Loucy (cell line): ENCODE measurements around the gene MAST4.

Experiments
- H2AFZ ChIP-seq: fragments of 200-600 bp; sonication (generic); 2 replicates; pipeline ENCODE4 v1.6.0; 2016; ENCODE audit warnings: antibody characterized with exemption, mild to moderate bottlenecking, low read length, moderate library complexity
- H3F3A ChIP-seq: fragments of 200-600 bp; 2 replicates; pipeline ENCODE4 v1.6.0; 2016; ENCODE audit warnings: antibody characterized with exemption, low read depth, mild to moderate bottlenecking
- H3K27me3 ChIP-seq: fragments of 200-600 bp; sonication (generic); 2 replicates; pipeline ENCODE4 v1.6.1; 2014; ENCODE audit warnings: low read length, mild to moderate bottlenecking; ENCODE audit not compliant: insufficient read depth, poor library complexity, severe bottlenecking
- H3K36me3 ChIP-seq: fragments of 200-600 bp; sonication (generic); 2 replicates; pipeline ENCODE4 v1.6.1; 2016; ENCODE audit warnings: low read length; ENCODE audit not compliant: insufficient read depth
- H3K4me1 ChIP-seq: fragments of 200-600 bp; sonication (generic); 2 replicates; pipeline ENCODE4 v1.5.1; 2014; ENCODE audit warnings: low read length, mild to moderate bottlenecking; ENCODE audit not compliant: insufficient read depth, poor library complexity, severe bottlenecking
- H3K4me2 ChIP-seq: fragments of 200-600 bp; sonication (generic); 2 replicates; pipeline ENCODE4 v1.6.0; 2014; ENCODE audit warnings: antibody characterized with exemption, low read length, low read depth, mild to moderate bottlenecking; ENCODE audit not compliant: poor library complexity, severe bottlenecking
- H3K4me3 ChIP-seq: fragments of 200-600 bp; sonication (generic); 2 replicates; pipeline ENCODE4 v1.5.1; 2014; ENCODE audit warnings: low read length, mild to moderate bottlenecking, mixed read lengths; ENCODE audit not compliant: poor library complexity, severe bottlenecking
- H3K79me2 ChIP-seq: fragments of 200-600 bp; sonication (generic); 2 replicates; pipeline ENCODE4 v1.6.1; 2014; ENCODE audit warnings: low read length; ENCODE audit not compliant: insufficient read depth
- H3K9ac ChIP-seq: fragments of 200-600 bp; sonication (generic); 2 replicates; pipeline ENCODE4 v1.6.0; 2014; ENCODE audit warnings: mild to moderate bottlenecking, low read depth, low read length, moderate library complexity; ENCODE audit not compliant: poor library complexity, severe bottlenecking
- H3K9me2 ChIP-seq: fragments of 200-600 bp; sonication (generic); replicated peaks from 2 replicates; pipeline ENCODE4 v1.6.1; 2016; ENCODE audit warnings: low read depth, low read length, mixed read lengths
- H3K9me3 ChIP-seq: fragments of 200-600 bp; sonication (generic); 2 replicates; pipeline ENCODE4 v1.6.1; 2014; ENCODE audit warnings: mild to moderate bottlenecking, antibody characterized with exemption, low read length, low read depth; ENCODE audit not compliant: insufficient read depth
- H4K20me1 ChIP-seq: fragments of 200-600 bp; sonication (generic); 2 replicates; pipeline ENCODE4 v1.6.0; 2014; ENCODE audit warnings: antibody characterized with exemption, low read length, mild to moderate bottlenecking; ENCODE audit not compliant: insufficient read depth, poor library complexity, severe bottlenecking
- EZH2phosphoT487 ChIP-seq: fragments of 200-600 bp; IDR thresholded peaks from 2 replicates; pipeline ENCODE4 v1.6.1; 2018; ENCODE audit warnings: antibody characterized with exemption, mild to moderate bottlenecking, moderate library complexity, borderline replicate concordance
- TF ChIP-seq, protein P1 (sequence below): fragments of 200-600 bp; sonication (generic); conservative IDR thresholded peaks from 2 replicates; pipeline ENCODE4 v1.5.1; 2014; ENCODE audit warnings: mild to moderate bottlenecking, antibody characterized with exemption, low read length

Gene MAST4

DNA sequence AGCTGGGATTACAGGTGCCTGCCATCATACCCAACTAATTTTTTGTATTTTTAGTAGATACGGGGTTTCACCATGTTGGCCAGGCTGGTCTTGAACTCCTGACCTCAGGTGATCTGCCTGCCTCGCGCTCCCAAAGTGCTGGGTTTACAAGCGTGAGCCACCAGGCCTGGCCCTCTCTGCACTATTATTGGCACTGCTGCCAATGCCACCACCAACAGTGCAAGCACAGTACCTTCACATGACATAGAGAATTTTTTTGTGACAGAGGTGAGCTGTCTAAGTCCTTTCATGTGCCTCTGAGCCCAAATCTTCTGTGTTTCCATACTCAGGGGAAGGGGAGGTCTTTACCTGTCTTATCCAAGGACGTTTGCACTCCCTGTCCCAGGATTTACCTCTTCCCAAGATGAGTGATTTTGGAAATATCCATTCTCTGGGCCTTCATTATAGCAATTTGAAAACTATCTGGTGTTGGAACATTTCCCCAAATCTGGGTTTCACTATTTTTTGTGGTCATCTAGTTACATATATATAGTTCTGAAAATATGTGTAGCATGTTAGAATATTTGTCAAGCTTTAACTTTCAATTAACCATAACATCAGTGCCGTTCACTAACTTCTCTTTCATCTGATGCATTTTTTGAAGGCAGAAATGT lies 605.8 kb downstream of the MAST4 start:
- no peaks in the 10 kb centered on the region for H3K27me3 ChIP-seq
- H3K9ac ChIP-seq = no peak overlapping the region
- H3K4me1 ChIP-seq = peaks cover 43% of the 10 kb centered on the region
- H4K20me1 ChIP-seq = no peaks in the 10 kb centered on the region
- no peaks in the 10 kb centered on the region for H3K79me2 ChIP-seq
- H2AFZ ChIP-seq = no peak overlapping the region
- peaks cover 3% of the 10 kb centered on the region for H3F3A ChIP-seq
- TF ChIP-seq, protein P1, sequence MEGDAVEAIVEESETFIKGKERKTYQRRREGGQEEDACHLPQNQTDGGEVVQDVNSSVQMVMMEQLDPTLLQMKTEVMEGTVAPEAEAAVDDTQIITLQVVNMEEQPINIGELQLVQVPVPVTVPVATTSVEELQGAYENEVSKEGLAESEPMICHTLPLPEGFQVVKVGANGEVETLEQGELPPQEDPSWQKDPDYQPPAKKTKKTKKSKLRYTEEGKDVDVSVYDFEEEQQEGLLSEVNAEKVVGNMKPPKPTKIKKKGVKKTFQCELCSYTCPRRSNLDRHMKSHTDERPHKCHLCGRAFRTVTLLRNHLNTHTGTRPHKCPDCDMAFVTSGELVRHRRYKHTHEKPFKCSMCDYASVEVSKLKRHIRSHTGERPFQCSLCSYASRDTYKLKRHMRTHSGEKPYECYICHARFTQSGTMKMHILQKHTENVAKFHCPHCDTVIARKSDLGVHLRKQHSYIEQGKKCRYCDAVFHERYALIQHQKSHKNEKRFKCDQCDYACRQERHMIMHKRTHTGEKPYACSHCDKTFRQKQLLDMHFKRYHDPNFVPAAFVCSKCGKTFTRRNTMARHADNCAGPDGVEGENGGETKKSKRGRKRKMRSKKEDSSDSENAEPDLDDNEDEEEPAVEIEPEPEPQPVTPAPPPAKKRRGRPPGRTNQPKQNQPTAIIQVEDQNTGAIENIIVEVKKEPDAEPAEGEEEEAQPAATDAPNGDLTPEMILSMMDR = no peak
- no peak for TF ChIP-seq EZH2phosphoT487
- H3K9me3 ChIP-seq = peaks cover 5% of the 10 kb centered on the region; the same call in 1 of the 2 replicates
- H3K36me3 ChIP-seq = no peaks in the 10 kb centered on the region
- no peaks in the 10 kb centered on the region for H3K9me2 ChIP-seq
- no peak overlapping the region for H3K4me3 ChIP-seq
- no peak overlapping the region for H3K4me2 ChIP-seq

DNA sequence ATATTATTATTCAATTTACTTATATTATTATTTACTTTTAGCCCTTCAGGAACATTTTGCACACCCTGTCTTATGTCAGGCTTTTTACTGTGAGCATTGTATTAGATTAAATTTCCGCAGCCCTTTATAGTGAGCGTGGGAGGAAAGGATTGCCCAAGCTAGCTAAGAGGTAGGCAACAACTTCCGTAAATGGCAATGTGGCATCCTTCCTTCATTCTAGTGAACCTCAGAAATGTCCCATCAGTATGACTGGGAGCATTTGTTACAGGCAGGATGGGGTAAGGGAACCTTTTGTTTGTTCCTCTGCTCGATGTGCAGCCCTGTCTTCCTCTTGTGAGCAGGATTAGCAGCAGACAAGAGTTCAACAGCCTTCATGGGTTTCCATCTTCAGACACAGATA lies 606.6 kb downstream of the MAST4 start:
- H3K4me1 ChIP-seq = peaks cover 51% of the 10 kb centered on the region
- no peak overlapping the region for H2AFZ ChIP-seq
- H3F3A ChIP-seq = peaks cover 3% of the 10 kb centered on the region
- peaks cover 5% of the 10 kb centered on the region; the same call in 1 of the 2 replicates for H3K9me3 ChIP-seq
- H3K79me2 ChIP-seq = no peaks in the 10 kb centered on the region
- H3K9ac ChIP-seq = no peak overlapping the region
- TF ChIP-seq, protein P1 = no peak
- TF ChIP-seq EZH2phosphoT487 = no peak
- no peaks in the 10 kb centered on the region for H4K20me1 ChIP-seq
- H3K36me3 ChIP-seq = no peaks in the 10 kb centered on the region
- H3K4me3 ChIP-seq = no peak overlapping the region
- no peaks in the 10 kb centered on the region for H3K27me3 ChIP-seq
- H3K4me2 ChIP-seq = no peak overlapping the region
- no peaks in the 10 kb centered on the region for H3K9me2 ChIP-seq

DNA sequence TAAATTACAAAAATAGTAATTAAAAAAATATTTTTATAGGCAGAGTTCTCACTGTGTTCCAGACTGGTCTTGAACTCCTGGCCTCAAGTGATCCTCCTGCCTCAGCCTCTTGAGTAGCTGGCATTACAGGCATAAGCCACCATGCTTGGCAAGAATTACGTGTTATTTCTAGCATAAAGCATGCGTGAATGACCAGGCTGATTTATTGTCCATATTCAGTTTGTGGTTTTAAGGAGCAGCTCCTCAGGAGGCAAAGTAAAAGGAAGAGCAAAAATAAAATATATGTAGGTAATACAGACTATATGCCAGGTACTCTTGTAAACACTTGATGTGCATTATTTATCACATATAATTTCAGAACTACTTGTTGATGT lies 607.5 kb downstream of the MAST4 start:
- H4K20me1 ChIP-seq = no peaks in the 10 kb centered on the region
- H3K36me3 ChIP-seq = no peaks in the 10 kb centered on the region
- H3K9ac ChIP-seq = no peak overlapping the region
- H3K4me3 ChIP-seq = no peak overlapping the region
- no peak overlapping the region for H3K4me2 ChIP-seq
- H3F3A ChIP-seq = peaks cover 3% of the 10 kb centered on the region
- TF ChIP-seq EZH2phosphoT487 = no peak
- TF ChIP-seq, protein P1 = no peak
- H3K27me3 ChIP-seq = no peaks in the 10 kb centered on the region
- peaks cover 58% of the 10 kb centered on the region for H3K4me1 ChIP-seq
- H3K79me2 ChIP-seq = no peaks in the 10 kb centered on the region
- no peaks in the 10 kb centered on the region for H3K9me2 ChIP-seq
- peaks cover 5% of the 10 kb centered on the region; the same call in 1 of the 2 replicates for H3K9me3 ChIP-seq
- H2AFZ ChIP-seq = no peak overlapping the region
